NCI-H1694 (cell line): ENCODE results near the gene PCGF6.
"Not testable (repeated sequence)": the region's sequence is repeated elsewhere in the genome, so short reads cannot be mapped to it uniquely, and the experiment has no call there.

Experiments used
- DNase-seq: peaks from one replicate; lab custom pipeline; 2025; lab: John Stamatoyannopoulos, UW

PCGF6 gene, protein sequence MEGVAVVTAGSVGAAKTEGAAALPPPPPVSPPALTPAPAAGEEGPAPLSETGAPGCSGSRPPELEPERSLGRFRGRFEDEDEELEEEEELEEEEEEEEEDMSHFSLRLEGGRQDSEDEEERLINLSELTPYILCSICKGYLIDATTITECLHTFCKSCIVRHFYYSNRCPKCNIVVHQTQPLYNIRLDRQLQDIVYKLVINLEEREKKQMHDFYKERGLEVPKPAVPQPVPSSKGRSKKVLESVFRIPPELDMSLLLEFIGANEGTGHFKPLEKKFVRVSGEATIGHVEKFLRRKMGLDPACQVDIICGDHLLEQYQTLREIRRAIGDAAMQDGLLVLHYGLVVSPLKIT

DNA sequence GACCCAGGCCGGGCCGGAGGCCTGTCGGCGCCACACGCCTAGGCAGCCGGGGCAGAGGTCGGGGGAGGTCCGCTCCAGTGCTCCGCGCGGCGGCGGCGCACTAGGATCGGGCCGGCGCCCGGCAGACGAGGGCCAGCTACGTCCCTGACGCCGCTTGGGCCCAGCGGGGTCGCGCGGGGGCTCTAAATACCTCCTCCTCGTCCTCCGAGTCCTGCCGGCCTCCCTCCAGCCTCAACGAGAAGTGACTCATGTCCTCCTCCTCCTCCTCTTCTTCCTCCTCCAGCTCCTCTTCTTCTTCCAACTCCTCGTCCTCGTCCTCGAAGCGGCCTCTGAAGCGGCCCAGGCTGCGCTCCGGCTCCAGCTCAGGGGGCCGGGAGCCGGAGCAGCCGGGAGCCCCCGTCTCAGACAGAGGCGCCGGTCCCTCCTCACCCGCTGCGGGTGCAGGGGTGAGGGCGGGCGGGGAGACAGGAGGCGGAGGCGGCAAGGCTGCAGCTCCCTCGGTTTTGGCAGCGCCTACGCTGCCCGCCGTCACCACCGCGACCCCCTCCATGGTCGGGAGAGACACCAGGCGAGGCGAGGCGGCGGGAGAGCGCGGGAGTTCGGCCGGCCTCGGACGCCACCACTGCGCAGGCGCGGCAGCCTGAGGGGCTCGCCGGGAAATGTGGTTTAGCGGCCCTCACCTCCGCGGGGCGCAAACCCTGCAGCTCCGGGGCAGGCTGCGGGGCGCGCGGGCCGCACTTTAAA lies at the start of gene PCGF6:
PCGF6 (minus strand) TSS at position 624 of the 744 bp plus-strand sequence; CDS start at position 550, 74 bp downstream.
- peak; percentile 23 for DNase-seq

- DNase-seq, result no peak
Measured at GRCh38 chr10:103397191-103397825, 46.4 kb upstream of the PCGF6 start.

DNA sequence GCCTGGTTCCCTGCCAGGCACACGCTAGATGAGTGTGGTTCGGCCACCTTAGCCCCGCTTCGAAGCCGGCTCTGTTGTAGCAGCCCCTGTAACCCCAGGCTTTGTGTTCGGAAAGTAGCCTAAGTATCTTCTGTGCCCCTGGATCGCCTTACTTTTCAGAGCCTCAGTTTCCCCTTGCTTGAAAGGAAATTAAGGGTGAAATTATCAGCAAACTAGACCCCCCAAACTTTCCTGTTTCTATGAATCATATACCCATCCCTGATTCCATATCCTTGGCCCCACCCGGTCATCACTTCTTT lies 45.8 kb upstream of the PCGF6 start:
- no peak for DNase-seq

- DNase-seq, result peak; percentile 90
Measured at GRCh38 chr10:103396067-103396788, 45.3 kb upstream of the PCGF6 start, which contains the start of the genes ATP5MK and PDCD11. Gene ATP5MK (minus strand): TSS chr10:103396475. CDS start chr10:103392457, 4,018 bp downstream. Gene PDCD11 (plus strand): TSS chr10:103396626. CDS start chr10:103398427, 1,801 bp downstream.

DNA sequence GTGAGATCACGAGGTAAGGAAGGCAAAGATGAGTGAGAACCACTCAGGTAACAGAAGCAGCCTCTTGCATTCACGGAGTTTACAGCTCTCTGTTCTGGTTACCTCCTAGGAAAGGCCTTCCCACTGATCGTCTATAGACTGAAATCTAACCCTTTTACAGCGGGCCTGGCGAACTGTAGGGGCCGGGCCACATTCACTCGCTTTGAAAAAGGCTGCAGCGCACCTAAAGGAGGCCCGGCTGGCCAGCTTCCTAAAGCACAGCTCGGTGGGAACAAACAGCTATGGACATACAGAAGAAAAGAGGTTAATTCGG lies 44.8 kb upstream of the PCGF6 start:
- no peak for DNase-seq

- DNase-seq, result no peak
Measured at GRCh38 chr10:103394180-103394579, 43.2 kb upstream of the PCGF6 start.

GRCh38 chr10:103382769-103383168 lies 31.8 kb upstream of the PCGF6 start:
- no peak for DNase-seq

DNA sequence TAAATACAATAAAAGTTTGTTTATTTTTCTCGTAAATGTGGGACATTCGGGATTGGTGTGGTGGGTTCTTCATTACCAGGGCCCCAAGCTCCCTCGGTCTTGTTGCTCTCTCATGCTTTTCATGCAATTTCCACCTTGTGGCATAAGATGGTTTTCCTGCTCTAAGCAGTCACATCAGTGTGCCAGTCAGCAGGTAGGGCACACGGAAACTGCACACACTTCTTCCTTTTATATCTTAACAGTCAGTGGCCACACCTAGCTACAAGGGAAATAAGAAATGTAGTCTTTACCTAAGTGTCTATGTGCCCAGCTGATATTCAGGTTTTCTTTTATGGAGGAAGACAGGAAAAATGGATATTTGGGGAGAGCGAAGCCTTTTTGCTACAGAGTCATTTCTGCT lies 23.3 kb upstream of the PCGF6 start:
- DNase-seq, result no peak

GRCh38 chr10:103373544-103373943 lies 22.6 kb upstream of the PCGF6 start:
- no peak for DNase-seq

- DNase-seq, result peak; percentile 87
Measured at GRCh38 chr10:103367782-103368518, 17.0 kb upstream of the PCGF6 start, which contains the start of gene TAF5. Gene TAF5 (plus strand): TSS chr10:103367976. CDS start chr10:103367990, 14 bp downstream.

DNA sequence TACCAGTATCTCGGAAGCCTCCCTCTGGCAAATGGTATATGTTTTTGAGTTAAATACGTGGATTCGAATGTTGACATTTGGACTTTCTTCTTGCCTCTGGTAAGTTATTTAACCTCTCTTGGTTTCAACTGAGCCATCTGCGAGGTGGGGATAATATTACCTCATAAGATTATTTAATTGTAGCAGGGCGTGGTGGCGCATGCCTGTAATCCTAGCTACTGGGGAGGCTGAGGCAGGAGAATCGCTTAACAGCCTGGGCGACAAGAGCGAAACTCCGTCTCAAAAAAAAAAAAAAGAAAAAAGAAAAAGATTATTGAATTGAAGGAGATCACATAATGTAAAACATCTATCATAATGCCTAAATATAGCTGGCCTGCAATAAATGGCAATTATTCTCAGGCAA lies 16.4 kb upstream of the PCGF6 start:
- no peak for DNase-seq

GRCh38 chr10:103360791-103361190 lies 9.9 kb upstream of the PCGF6 start:
- not testable (repeated sequence) for DNase-seq

GRCh38 chr10:103359493-103359892 lies 8.6 kb upstream of the PCGF6 start:
- DNase-seq, result not testable (repeated sequence)

GRCh38 chr10:103355906-103356599 lies 5.1 kb upstream of the PCGF6 start:
- DNase-seq, result no peak

DNA sequence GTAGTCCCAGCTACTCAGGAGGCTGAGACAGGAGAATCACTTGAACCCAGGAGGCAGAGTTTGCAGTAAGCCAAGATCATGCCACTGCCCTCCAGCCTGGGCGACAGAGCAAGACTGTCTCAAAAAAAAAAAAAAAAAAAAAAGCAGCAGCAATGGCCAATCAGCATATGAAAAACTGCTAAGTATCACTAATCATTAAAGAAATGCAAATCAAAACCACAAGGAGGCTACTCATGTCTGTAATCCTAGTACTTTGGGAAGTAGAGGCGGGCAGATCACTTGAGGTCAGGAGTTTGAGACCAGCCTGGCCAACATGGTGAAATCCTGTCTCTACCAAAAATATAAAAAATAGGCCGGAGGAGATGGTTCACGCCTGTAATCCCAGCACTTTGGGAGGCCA lies 3.6 kb upstream of the PCGF6 start:
- DNase-seq, result not testable (repeated sequence)

DNA sequence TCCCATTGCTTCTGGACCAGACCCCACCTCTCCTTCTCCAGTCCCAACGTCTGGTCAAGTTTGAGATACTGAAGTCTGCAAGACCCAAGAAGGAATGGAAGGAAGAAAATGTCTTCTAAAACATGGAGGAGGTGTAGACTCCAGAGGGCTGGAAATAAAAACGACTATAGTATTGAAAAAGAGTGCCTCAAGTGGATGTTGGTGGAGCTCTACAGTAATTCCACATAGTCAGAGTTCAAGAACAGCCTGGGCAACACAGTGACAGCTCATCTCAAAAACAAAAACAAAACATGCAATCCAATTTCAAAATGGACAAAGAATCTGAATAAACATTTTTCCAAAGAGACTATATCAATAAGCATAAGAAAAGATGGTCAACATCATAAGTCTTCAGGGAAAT lies 2.3 kb upstream of the PCGF6 start:
- no peak for DNase-seq

- no peak for DNase-seq
Measured at GRCh38 chr10:103350175-103350516, 794 bp downstream of the PCGF6 start.

GRCh38 chr10:103336370-103336769 lies 14.6 kb downstream of the PCGF6 start:
- no peak for DNase-seq

DNA sequence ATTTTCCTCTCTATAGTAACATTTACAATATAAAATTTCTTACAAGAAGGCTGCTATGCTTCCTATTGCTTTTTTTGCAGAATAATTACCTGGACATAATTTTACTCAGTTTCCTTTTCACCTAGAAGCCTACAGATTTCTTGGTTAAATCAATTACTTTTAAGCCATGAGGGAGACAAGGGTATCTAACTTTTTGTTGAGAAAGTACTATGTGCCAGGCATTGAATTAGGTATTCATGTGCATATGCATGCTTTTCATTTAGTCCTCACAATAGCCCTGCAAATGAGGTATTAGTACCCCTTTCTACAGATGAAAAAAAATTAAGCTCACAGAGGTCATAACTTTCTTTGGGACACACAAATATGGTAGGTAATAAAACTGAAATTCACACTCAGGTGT lies 16.4 kb downstream of the PCGF6 start:
- DNase-seq, result no peak

- peak; percentile 33 for DNase-seq
Measured at GRCh38 chr10:103333934-103334520, 16.9 kb downstream of the PCGF6 start.

DNA sequence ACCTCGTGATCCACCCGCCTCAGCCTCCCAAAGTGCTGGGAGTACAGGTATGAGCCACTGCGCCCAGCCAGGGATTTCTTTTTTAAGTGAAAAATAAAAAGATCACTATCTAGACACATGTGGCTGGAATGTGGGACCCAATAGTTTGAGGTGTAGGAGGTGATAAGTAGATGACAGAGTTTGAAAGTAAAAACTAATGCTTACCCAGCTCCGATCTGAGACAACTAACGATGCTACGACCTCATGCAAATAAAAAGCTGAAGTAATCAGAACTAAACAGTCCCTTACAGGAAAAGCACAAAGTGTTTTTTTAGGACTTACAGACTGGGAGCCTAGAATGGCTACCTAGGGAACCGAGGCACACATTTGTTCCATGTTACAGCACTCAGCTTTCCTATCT lies 23.0 kb downstream of the PCGF6 start:
- DNase-seq, result no peak
